GM19351 (cell line): ENCODE results near the gene RPL22L1.
"Not testable (repeated sequence)": the region's sequence is repeated elsewhere in the genome, so short reads cannot be mapped to it uniquely, and the experiment has no call there.

Source experiments
- ATAC-seq: cut with Tn5 transposase; IDR thresholded peaks from one replicate; pipeline ENCODE4 v1.9.1; 2021; ENCODE audit warnings: mild to moderate bottlenecking, moderate library complexity; ENCODE audit not compliant: unreplicated experiment

RPL22L1 gene

DNA sequence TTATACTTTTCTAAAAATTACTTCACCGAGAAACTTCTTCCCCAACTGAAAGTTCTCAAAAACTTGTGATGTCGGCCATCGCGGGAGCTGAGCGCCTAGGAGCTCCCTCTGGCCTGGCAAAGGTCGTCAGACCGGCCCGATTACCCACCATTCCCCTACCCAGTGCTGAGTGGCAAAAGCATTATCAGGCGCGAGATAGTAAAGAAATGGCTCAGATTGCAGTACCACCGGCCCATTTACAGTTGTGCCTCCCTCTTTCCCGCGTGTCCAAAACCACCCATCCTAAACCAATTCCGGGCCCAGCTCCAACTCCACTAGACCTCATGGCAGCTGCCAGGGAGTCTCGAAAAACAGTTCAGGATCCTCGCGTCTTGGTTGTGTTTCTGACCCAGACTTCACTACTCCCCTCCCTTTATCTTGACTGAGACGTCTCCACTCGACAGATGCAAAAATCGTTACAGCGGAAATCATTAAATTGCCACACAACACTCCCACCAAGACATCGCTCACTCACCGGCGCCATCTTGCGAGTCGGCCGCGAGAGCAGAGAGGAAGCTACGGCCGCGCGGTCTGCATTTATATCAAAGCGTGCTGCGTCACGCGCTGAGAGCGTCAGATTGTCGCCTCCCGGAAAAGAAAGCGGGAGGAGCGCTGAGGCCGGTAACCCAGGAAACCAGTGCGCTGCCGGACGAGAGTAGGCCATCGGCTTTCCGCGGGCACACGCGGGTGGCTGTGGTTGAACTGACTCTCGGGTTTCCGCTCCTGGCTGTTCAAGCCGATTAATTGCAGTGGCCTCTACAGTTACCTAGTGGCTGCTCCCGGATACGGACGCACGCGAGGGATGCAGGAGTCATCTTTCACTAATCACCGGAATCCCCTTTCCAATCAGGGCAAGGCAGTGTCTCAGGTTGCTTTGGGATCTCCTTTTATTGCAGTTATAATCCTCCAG is at the start of gene RPL22L1:
Gene RPL22L1, minus strand, starts transcription at position 551 of the 949 bp plus-strand sequence. Its CDS starts 28 bp downstream, at position 523.
- ATAC-seq = peak; percentile 90

DNA sequence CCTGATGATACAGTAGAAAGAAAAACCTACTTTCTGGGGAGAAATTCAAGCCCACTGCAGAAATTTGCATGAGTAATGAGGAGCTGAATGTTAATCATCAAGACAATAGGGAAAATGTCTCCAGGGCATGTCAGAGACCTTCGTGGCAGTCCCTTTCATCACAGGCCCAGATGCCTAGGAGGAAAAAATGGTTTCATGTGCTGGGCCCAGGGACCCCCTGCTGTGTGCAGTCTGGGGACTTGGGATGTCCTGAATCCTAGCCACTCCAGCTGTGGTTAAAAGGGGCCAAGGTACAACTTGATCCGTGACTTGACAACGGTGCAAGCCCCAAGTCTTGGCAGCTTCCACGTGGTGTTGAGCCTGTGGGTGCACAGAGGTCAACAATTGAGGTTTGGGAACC is 48.7 kb upstream of the RPL22L1 start:
- ATAC-seq = no peak

DNA sequence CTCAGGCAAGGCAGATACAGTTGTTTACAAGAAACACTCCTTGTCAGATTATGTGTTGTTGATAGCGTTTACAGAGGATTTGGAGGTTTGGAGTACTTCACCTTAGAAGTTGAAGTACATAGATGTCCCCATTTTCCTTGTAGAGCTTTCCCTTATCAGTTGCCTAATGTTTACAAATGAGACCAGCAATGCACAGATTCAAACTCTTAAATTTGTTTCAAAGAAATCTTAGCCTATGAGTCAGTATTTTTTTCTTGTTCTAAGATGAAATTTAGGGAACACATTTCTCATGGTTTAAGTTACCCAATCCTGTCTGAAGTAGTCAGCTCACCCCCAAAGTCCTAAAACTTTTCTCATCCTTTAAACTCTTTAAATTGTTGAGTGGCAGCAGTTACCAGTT is 44.7 kb upstream of the RPL22L1 start:
- no peak for ATAC-seq

DNA sequence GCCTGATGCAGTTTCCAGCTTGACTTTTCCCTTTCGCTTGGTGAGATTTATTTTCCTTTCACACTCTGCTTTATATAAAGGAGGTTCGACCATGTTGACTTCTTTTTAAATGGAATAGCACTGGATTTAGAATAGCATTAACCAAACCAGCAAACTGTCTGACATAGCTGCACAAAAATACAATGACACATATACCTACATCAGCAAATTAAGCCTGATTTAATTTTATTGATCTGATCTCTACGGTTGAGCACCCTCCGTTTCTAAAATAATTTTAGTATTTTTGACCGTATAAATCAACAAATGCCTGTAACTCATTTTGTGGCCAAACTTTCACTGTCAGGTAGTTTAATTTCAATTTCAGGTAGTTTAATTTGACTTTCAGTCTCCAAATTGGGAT is 44.2 kb upstream of the RPL22L1 start:
- no peak for ATAC-seq

DNA sequence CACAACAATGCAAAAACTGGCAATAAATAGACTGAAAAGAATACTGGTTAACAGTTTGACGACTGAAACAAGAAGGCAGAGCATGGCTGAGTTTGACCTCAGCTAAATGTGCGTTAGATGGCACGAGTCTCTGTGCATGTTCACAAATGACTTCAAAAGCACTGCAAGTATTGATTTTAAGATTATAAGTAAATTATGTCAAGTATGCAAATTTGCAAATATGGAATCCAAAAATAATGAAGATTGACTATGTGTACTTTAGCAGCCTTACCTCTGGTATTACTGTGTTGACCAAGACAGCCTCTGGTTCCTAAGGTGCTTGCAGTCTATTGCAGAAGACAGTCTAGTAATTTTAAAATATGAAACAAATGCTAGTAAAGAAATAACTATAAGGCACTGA is 41.1 kb upstream of the RPL22L1 start:
- ATAC-seq = no peak

DNA sequence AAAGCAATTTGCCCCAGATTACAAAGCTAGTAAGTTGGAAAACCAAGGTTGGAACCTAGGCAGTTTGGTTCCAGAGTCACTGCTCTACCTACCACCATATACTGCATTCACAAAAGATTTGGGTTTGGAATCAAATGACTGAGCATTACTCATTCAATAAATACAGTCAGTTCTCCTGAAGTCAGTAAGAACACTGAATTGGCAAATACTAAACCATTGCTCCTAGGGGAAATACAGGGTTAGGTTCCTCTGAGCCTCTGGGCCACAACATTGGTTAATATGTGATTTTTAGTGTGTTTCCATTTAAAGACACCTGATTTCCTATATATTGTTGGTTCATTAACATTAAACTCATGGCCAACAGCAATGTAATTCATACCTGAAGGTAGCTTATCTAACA is 40.5 kb upstream of the RPL22L1 start:
- ATAC-seq = no peak

DNA sequence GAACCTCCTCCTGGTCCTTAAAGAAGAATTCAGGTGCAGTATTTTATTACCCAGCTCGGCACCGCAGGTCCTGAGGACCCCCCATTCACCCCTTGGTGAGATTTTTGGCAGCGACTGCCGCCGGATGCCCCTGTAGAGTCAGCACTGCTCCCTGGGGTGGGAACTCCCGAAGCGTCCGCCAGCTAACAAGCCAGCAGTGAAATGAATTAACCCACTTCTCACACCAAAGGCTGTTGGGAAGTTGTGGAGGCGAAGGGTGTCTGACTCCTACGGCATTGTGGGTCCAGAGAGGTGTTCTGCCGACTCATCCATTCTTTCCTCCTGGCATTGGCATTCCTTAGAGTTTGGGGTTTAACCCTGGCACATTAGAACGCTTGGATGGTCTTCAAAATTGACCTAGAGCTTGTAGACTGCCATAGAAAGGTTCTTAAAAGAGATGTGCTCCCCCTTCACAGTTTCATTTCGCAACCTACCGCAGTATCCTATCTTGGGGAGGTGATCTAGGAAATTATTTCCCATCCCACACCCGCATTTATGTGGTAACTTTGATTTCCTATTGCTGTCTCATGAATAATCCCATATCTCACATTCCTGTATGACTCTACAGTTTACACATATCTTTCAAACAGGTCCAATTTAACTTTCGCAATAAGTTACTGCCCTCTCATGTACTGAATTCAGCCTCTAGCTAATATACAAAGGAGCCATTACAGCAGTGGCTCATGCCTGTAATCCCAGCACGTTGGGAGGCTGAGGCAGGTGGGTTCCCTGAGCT is 39.3 kb upstream of the RPL22L1 start:
- no peak for ATAC-seq

DNA sequence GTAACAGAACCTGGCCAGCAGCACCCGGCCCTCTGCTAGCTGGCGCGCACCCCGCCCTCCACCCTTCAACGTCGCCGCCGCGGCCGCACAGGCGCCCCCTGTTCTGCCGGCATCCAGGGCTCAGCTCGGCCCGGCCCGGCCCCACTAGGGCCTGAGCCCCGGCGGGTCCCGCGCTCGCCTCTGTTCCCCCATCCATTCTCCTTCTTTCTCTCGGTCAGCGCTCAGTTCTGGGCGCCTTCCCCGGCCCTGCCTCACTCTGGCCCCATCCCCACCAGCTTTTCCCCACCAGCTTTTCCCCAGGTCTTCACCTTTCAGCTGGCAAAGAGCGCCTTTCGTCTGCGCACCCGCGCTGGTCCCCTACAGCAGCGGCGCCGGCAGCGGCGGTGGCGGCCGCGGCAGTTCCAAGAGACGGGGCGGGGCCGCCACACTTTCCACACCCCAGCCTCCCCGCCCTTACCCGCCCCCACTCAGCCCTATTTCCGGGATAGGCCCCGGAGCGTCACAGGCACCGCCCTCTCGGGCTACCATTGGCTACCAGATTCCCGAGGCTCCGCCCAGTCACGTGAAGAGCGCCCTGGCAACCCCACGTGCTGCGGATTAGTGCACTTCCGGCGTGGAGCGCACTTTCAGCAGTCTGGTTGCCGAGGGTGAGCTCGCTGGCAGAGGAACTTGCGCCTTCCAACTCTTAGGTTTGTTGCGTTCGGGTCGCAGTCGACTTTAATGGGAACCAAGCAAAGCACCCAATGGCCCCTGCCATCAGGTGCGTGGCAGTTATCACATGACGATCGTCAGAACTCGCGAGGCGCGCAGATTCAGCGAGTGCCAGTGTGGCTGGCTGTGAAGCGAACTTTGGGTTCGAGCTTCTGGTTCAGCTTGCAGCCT is 38.5 kb upstream of the RPL22L1 start, which contains the start of gene EIF5A2:
Gene EIF5A2, minus strand, starts transcription at position 403 of the 882 bp plus-strand sequence. CDS start 831 bp downstream, outside the sequence.
- ATAC-seq = peak; percentile 89

DNA sequence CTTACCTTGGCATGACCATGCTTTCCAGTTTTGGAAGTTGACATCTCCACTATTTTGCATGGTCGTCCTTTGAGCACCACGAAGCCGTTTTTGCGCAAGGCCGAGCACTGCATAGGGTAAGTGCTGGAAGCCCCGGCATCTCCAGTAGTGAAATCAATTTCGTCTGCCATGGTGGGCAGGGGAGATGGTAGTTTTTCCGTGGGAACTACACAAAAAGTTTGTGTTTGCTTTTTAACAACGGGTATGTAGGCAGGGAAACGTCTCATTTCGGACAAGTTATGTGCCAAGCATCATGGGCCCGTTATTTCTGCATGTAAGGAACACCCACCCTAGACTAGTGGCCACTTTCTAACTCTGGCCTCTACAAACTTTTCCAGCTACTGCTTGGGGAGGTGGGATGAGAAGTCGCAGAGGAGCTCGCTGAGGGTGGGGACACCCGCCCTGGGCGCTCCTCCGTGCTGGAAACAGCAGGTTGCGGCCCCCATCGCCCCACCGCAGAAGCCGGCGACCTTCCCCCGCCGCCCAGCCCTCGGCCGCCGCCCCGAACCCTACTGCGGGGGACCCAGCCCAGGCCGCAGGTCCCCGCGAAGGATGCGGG is 37.7 kb upstream of the RPL22L1 start:
- ATAC-seq = no peak

DNA sequence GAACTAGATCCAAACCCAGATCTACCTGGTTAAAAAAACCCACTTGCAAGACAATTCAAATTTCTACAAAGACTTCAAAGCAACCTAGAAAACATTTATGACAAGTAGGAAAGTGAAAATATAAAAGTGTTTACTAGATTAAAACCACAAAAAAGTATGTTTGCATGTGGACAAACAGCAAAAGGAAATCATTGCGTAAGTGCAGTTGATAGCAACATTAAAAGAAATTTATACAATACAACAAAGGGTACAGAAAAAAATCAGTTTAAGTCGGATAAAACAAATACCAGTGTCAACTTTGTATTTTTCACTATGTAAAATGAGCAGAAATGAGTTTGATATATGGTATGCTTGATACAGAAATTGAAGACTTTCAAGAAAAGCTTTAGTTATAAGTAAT is 35.9 kb upstream of the RPL22L1 start:
- no peak for ATAC-seq

DNA sequence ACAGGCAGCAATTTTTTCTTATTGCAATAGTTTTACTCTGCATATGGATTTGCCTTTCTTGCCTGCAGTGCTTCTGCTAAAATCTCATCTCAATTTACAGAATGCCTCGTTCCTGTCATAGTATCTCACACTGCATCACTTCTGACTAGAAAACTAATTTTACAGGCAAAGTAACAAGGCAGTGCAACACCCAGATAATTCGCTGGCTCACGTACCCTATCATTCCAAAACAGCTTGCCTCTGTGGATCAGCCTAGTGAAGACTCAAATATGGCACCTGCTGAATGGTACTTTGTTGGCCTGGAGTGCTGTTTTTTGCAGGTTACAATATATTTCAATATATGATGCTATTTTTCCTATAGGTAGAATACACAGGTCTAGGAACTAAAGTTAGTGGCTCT is 33.1 kb upstream of the RPL22L1 start:
- ATAC-seq = no peak

DNA sequence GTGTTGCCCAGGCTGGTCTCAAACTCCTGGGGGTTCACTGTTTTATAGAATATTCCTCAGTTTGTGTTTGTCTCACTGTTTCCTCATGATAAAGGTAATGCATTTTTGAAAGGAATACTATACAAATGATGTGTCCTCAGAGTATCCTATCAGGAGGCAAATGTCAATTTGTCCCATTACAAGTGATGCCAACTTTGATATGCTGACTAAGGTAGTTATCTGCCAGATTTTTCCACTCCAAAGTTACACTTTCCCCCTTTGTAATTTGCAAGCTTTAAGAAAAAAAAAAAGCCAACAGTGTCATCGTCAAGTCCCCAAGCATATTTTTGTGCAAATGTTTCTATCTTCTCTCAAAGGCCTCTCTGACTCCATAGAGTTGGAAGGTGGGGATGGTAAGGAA is 29.5 kb upstream of the RPL22L1 start:
- ATAC-seq = no peak

DNA sequence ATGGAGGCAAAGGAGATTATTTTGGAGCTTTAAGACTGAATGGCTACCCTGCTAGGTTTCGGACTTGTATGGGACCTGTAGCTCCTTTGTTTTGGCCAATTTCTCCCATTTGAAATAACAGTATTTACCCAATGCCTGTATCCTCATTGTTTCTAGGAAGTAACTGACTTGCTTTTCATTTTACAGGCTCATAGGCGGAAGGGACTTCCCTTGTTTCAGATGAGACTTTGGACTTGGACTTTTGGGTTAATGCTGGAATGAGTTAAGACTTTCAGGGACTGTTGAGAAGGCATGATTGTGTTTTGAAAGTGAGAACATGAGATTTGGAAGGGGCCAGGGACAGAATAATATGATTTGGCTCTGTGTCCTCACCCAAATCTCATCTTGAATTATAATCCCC is 28.0 kb upstream of the RPL22L1 start:
- no peak for ATAC-seq

DNA sequence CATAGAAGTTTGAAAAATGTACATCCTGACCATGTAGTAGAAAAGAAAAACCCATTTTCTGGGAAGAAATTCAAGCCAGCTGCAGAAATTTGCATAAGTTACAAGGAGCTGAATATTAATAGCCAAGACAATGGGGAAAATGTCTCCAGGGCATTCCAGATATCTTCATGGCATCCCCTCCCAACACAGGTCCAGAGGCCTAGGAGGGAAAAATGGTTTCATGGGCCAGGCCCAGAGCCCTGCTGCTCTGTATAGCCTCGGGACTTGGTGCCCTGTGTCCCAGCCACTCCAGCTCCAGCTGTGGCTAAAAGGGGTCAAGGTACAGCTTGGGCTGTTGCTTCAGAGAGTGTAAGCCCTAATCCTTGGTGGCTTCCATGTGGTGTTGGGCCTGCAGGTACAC is 27.2 kb upstream of the RPL22L1 start:
- not testable (repeated sequence) for ATAC-seq

DNA sequence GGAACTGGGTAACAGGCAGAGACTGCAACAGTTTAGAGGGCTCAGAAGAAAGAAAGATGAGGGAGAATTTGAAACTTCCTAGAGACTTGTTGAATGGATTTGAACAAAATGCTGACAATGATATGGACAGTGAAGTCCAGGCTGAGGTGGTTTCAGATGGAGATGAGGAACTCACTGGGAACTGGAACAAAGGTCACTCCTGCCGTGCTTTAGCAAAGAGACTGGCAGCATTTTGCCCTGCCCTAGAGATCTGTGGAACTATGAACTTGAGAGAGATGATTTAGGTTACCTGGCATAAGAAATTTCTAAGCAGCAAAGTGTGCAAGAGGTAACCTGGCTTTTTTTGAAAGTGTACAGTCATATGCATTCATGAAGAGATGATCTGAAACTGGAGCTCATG is 26.8 kb upstream of the RPL22L1 start:
- ATAC-seq = no peak

DNA sequence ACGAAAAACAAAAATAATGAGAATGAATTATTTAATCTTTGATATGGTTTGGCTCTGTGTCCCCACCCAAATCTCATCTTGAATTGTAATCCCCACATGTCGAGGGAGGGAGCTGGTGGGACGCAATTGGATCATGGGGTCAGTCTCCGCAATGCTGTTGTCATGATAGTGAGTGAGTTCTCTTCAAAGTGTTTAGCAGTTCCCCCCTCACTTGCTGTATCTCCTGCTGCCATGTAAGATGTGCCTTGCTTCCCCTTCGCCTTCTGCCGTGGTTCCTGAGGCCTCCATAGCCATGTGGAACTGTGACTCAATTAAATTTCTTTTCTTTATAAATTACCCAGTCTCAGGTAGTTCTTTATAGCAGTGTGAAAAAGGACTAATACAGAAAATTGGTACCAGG is 26.3 kb upstream of the RPL22L1 start:
- ATAC-seq = not testable (repeated sequence)

DNA sequence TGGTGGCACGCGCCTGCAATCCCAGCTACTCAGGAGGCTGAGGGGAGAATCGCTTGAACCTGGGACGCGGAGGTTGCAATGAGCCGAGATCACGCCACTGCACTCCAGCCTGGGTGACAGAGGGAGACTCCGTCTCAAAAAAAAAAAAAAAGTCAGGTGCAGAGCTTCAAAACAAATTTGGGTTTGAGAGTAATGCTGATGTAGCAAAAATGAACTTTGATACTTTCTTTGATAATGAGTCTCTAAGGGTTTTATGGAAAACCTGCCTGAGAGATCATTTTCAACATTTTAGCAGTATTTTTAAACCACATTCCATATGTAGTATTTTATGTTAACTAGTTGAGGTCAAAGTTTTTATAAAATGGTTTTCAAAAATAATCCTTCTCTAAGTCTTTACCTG is 23.9 kb upstream of the RPL22L1 start:
- ATAC-seq = no peak

DNA sequence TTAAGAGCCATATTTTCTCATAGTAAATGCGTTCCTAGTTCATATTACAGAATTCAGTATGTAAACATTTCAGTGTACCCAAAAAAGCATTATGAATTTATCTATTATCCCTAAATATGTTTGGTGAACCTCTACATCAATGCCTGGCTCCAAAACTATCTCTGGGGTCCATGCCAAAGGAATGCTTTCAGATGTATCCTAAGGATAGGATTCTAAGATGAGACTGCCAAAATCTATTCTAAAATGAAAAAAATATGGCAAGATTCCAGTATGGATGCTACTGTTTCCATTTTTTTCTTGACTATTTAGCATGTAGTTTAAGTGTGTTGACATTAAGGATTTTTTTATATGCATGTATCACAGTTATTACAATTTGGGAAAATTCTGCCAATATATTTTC is 19.6 kb upstream of the RPL22L1 start:
- no peak for ATAC-seq

DNA sequence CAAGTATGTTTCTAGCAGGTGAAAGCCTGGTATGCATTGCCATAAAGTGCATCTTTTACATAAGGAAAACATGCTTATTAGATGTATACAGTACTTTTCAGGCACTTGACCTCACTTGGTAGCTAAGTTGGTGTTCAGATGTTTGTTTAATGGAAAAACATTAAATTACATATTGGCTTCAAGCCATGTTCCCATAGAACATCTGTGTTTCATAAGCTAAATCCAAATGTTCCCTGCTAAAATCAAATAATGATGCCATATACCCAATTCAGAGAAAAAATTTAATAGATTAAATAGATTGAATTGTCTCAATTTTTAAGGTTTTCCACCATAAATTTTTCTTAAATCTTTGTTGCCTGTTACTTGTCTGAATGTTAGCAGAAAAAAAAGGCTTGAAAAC is 19.1 kb upstream of the RPL22L1 start:
- no peak for ATAC-seq

DNA sequence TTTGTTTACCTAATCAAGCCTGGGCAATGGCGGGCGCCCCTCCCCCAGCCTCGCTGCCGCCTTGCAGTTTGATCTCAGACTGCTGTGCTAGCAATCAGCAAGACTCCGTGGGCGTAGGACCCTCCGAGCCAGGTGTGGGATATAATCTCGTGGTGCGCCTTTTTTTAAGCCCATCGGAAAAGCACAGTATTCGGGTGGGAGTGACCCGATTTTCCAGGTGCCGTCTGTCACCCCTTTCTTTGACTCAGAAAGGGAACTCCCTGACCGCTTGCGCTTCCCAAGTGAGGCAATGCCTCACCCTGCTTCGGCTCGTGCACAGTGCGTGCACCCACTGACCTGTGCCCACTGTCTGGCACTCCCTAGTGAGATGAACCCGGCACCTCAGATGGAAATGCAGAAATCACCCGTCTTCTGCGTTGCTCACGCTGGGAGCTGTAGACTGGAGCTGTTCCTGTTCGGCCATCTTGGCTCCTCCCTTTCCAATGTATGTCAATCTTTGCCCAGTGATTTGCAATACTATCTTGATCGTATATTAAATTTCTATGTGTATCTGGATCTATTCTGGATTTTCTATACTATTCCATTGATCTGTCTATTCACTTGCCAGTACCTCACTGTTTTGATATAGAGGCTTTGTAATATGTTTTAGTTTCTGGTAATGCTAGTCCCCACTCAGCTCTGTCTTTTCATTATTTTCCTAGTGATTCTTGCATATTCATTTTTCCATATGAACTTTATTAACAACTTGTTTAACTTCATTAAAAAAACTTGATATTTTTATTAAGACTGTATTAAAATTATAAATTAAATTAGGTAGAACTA is 14.3 kb upstream of the RPL22L1 start:
- ATAC-seq = not testable (repeated sequence)
